GM19324 (cell line): ENCODE results near the gene DNAJC13.
A peak's percentile ranks its signal among the peaks of the same experiment; 100 is the strongest.

Source experiments
- ATAC-seq: cut with Tn5 transposase; IDR thresholded peaks from one replicate; pipeline ENCODE4 v1.9.1; 2021; ENCODE audit warnings: mild to moderate bottlenecking, moderate library complexity; ENCODE audit not compliant: unreplicated experiment, low FRiP score

DNAJC13 gene

DNA sequence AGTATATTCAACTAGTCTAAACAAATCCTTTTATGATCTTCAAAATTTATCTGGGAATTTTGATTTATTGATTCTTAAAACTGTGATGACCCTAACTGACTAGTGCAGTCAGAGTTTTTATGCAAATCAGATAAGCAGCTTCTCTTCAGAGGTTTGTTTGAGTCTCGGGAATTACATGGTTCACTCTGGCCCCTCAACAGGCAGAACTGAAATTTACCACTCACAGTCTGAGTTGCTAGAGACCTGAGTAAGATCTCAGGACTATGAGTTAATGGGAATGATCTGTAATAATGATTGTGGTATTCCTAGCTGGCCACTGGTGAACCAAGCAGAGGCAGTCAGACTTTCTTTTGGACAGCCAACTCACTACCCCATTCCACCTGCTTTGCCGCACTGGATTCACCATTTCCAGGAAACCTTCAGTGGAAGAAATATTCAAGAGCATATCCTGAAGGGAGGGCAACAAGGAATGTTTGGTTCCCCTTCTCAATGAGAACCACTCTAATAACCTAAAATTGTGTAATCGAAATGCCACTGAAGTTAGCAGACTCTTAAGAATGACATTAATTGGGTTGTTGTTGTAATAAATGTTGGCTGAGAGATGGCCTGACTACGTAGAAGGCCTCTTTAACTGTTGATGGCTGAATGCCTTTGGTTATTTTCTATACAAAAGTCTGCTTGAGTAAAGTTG, 11.5 kb upstream of the DNAJC13 start:
- ATAC-seq: peak; percentile 48

DNA sequence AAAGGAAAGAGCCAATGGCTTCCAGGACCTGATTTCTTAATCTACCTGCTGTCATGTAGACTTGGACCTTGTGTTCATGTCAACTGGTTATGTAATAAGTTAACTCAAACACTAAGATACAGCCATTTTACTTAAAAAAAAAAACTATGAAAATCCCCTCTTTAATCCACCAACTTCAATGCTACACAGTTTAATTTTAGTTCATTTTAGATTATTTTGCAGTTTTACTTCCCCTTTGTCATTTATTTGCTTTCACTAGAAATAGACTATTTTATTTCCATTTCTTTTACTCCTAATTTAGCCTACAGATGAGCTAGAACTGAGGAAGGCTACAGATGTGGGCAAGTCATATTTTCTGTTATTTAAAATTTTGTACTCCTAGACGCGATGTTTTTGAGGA, 10.7 kb upstream of the DNAJC13 start:
- no peak for ATAC-seq

GRCh38 chr3:132407025-132407424, 10.3 kb upstream of the DNAJC13 start:
- no peak for ATAC-seq

DNA sequence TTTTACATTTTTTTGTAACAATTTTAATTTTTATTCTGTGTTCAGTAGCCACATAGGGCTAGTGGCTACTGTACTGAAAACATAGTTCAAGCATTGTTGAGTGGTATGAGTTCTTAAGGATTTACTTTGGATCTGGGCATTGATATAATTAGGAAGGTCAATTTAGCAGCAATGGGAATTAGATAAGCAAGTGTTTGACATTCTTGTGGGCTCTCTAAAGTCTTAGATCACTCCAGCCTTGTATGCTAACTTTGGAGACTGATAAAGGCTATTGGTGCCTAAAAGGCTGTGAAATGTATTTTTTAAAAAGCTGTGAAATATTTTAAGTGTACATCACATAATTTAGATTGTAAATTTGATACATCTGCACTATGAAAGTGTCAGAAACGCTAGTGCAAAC, 2.5 kb upstream of the DNAJC13 start:
- ATAC-seq: no peak

- no peak for ATAC-seq
These were observed 1.1 kb upstream of the DNAJC13 start for GRCh38 chr3:132416161-132416560.

DNA sequence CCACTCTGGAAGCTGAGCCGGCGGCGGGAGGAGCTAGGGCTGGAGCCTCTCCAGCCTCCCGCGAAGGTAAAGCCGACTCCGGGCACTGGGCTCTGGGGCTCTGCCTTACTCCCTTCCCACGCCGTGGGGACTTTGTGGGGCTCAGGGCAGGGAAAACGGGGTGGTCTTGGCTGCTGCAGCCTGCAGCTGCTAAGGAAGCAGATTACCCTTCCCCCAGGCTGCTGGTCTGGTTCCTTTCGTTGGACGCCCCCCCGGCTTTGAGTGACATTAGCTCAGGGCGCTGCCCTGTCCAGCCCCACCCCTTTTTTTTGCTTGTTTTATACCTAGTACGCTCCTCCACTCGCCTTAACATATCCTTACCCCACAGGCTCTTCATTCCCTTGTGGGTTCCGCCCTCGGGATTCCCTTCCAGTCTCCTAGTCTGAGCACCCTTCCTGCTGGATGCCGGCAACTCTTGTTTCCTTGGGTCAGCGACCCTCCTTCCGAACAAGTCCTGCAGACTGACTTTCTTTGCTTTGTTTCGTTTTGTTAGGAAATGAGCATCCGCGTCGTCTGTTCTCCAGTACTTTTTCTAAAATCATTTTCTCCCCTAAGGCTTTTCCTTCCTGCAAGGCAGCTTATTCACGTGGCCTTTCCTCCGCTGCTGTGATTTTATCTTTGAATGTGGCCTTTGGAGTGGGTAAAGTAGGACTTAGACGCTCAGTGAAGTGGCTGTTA, 551 bp downstream of the DNAJC13 start:
- peak; percentile 43 for ATAC-seq

DNA sequence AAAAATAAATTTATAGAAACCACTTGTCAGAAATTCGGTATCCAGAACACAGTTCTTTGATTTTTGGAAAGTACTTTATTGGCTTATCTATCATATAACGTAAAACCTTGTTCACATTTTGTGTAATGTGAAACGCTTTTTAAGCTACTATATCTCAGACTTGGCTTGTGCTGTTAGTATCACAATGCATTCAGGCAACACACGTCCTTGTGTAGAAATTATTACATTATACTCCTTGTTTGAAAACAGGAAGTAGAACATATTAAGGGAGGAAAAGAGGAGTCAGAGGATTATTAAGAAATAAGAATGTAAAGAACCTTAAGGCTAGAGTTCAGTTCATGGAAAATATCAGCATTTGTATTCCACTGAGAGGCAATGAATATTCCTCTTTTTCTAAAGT, 1.6 kb downstream of the DNAJC13 start:
- ATAC-seq: no peak

DNA sequence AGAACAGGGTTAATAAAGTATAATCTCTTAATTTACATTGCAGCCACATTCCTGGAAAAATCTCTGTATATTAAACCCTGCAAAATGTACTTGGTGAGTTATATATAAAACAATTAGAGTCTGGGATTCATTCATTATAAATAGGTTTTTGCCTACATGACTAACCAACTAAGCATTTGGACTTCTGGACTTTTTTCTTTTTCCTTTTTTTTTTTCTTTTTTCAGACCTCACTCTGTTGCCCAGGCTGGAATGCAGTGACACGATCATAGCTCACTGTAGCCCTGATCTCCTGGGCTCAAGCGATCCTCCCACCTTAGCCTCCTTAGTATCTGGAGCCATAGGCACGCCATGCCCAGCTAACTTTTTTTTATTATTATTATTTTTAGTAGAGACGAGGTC, 4.5 kb downstream of the DNAJC13 start:
- no peak for ATAC-seq

DNA sequence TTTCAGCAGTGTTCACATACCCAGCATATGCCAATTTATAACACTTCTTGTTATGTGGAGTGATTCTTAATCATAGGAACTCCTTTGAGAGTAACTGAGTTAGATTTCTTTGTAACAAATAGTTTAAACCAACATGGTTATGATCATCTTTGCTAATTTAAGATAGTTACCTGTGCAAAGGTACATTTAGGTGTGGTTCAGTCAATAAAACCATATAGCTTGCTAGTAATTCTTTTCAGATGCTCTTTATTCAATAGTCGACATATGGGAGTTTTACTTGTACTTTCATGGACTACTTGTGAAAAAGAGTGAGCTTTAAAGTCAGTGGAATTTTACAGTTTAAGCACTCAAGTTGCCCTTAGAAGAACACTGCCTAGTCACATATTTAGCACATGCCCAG, 5.2 kb downstream of the DNAJC13 start:
- no peak for ATAC-seq

- ATAC-seq: no peak
These were observed 15.3 kb downstream of the DNAJC13 start for GRCh38 chr3:132432639-132433038.

- no peak for ATAC-seq
These were observed 15.8 kb downstream of the DNAJC13 start for GRCh38 chr3:132433121-132433520.

DNA sequence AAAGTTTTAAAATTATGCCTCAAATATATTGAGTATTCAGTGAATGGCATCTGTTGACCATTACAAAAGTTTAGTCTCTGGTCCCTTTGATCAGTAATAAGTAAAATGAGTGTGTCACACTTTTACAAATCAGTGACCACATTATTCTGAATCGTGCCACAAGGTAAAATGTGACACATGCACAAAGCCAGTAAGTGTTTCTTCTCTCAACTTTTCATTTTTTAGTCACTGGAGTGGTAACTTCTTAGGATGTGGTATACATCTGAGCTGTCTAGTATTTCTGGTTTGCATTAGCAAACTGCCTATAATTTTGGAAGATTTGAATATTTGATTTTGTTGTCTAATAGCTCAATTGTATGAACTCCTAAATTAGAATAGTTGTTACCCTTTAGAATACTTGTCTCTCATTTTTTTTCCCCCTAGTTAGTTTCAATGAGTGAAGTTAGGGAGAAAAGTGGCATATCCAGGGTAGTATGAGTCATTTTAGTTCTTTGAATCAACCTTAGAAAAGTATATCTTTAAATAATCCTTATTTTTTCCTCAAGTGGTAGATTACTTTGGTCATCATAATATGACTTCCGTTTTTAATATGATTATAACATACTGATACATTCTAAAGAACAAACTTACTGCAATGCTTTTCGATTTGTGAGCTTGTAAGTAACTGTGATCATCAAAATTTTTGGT, 18.1 kb downstream of the DNAJC13 start:
- ATAC-seq: no peak

- ATAC-seq: no peak
These were observed 18.7 kb downstream of the DNAJC13 start for GRCh38 chr3:132435911-132436425.

DNA sequence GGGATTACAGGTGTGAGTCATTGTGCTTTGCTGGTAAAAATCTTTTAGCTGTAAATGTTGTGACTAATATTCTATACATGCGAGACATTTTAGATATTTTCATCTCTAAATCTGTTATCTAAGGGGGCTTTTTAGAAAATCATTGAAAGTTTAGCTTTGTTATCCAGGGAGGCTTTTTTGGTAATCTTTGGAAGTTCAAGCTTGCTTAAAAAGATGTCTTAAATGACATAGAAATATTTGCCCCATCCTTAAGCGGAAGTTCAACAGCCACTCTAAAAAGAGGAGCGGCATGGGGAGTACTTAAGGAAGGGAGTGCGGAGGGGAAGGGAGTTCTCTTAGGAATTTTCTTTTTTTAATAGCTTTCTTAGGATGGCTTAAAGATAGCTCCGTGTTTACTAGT, 26.1 kb downstream of the DNAJC13 start:
- ATAC-seq: no peak

DNA sequence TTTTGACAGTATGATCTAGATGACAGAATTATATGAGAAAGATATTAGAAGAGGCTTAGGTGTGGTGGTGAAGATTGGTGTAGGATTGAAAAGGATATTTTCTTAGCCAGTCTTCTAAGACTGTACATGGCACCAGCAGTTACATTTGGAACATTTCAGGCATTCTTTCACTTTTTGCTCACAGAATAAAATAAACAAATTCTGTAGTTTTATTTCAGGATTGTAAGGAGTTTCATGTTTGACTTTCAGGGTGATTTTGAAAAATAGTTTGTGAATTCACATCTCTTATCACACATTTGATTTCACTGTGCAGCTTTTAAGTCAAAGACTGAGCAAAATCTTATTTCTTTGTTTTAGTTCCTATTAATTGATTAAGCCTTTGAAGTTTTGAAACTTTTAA, 27.1 kb downstream of the DNAJC13 start:
- no peak for ATAC-seq

DNA sequence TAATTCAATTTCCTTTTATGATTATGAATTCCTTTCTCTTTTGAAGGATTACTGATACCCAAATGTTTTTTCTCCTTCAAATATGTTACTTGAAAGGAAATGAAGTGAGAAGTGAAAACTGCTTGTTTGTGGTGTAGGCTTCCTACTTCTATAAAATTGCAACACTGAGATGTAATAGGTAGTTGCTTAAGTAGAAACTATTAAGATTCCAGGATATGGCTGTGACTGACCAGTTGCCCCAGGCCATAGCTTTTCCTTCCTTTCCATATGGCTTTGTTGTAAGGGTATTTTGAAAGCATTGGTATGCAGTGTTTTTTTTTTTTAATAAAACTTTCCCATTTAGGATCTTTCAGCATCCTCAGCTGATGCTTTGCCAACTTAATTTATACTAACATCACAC, 28.5 kb downstream of the DNAJC13 start:
- no peak for ATAC-seq

DNA sequence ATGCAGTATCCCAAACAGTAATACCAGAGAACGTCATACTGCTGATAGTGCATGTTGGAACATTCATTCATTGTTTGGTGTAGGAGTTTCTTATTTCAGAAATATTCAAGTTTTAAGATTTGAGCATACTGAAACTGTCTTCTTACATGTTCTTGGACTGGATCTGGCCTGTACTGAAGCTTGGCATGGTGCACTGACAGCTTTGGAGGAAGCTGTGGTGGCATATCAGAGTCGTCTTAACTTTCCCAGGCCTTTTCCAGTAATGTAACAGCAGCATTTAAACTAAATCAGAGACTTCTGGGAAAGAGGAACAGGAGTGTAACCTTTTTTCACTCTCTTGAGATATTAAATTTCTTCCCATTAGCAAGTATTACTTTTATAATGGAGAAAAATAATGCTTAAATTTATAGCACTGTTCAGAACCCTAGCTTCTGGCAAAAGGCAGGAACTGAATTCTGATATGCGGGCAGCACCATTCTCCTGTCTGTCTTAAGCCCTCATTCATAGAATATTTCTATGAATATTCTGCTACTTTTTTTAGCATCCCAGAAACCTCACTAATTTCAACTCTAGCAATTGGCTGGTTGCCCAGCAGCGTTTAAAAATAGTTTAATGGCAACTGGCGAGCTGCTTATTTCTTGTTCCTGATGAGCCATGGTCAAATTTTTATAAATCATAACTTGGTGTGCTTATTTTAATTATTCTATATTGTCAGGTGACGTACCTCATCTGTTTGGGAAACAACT, 31.1 kb downstream of the DNAJC13 start:
- ATAC-seq: no peak

DNA sequence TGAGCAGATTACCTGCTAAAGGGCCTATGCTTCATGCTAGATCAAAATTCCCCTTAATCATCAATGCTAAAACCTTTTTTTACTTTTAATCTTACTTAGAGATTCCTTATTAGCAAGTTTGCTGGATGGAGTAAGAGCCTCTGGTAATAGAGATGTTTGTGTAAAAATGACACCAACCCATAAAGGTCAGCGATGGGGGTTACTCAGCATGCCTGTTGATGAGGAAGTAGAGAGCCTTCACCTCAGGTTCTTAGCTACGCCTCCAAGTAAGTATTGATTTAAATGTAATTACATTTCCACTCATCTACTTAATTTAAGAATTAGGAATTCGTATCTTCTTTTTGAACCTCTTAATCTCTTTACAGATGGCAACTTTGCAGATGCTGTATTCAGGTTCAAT, 38.8 kb downstream of the DNAJC13 start:
- no peak for ATAC-seq

DNA sequence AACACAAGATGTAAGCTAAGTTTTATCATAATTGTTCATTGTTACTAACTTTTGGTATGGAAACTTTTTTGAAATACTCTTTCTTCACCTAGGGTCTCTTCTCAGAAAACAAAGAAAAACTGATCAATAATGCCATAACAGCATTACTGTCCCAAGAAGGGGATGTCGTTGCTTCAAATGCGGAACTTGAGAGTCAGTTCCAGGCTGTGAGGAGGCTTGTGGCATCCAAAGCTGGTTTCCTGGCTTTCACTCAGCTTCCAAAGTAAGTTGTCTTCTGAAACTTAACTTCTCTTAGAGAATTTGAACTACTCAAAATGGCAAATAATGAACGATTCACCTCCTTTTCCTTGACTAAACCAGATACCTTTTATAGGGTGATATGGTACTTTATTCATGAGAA, 39.3 kb downstream of the DNAJC13 start:
- ATAC-seq: no peak

DNA sequence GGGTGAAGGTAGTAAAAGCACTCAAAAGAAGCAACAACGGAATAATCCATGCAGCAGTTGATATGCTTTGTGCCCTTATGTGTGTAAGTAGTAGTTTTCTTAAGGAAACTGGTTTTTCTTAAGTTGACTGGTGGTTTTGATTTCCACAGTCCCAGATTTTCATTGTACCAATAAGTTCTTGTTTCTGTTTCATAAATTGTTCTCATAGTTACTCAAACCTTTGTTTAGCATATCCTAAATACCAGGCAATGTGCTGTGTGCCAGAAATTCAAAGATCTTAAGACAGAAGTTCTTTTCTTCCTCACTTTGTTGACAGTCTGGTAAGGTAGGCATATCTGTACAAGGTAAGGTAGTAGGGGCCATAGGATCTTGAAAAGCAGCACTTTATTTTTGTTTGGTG, 40.0 kb downstream of the DNAJC13 start:
- no peak for ATAC-seq

DNA sequence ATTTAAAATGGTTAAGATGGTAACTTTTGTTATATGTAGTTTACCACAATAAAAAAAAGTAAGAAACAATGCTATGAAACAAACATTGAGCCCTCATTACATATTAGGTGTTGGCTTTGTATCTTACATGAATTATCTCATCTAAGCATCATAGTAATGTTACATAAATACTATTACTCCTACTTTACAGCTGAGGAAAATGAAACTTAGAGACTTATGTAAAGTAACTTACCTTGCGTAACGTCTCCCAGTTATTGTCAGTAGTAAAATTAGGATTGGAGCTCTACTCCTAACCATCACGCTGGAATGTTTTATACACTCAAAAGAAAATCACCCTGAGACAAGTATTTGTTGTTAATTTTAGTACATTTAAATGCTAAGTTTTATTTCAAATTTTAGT, 42.2 kb downstream of the DNAJC13 start:
- ATAC-seq: no peak
